GM19099 (cell line): ENCODE results near the gene PLPP2.

Source experiments
- POLR2A ChIP-seq: IDR thresholded peaks from 3 replicates; pipeline ENCODE4 v1.6.1; 2011; ENCODE audit warnings: low read depth; ENCODE audit not compliant: insufficient read length; ENCODE audit errors: extremely low read depth

The PLPP2 gene

GRCh38 chr19:271856-272255 lies 19.3 kb downstream of the PLPP2 start:
- no peak for TF ChIP-seq POLR2A

GRCh38 chr19:269241-269640 lies 22.0 kb downstream of the PLPP2 start:
- TF ChIP-seq POLR2A, result no peak

GRCh38 chr19:262125-262524 lies 29.1 kb downstream of the PLPP2 start:
- no peak for TF ChIP-seq POLR2A

GRCh38 chr19:246551-246950 lies 44.7 kb downstream of the PLPP2 start:
- TF ChIP-seq POLR2A, result no peak

- TF ChIP-seq POLR2A, result no peak
These were observed 45.7 kb downstream of the PLPP2 start for GRCh38 chr19:245457-245856.
